ENCODE results near the gene TIPRL. TPM values are rescaled to one million over a fixed set of nuclear protein-coding genes. Genes with fewer than 3 reads are reported as not detected.

The TIPRL gene
- total and polyA plus RNA-seq, 2 of the 8 experiments (the other 6 are each of a cell fraction or from before 2014, with no cell fraction given) = 8.1 to 27.4 TPM

- no peak overlapping the region for H3K56ac ChIP-seq (replicated peaks; ENCODE audit: insufficient read length, low read depth, low read length)
- no peak overlapping the region for H3K27ac ChIP-seq (ENCODE audit: low read depth, low read length)
- H3K36me3 ChIP-seq (ENCODE audit: control insufficient read depth in 2 of 4, insufficient read depth in 4 of 4, low read length in 3 of 4) = no peaks in the 10 kb centered on the region
- no peak overlapping the region for H3K14ac ChIP-seq (ENCODE audit: insufficient read length)
- H4K8ac ChIP-seq (ENCODE audit: extremely low read depth, insufficient read depth, low read length) = no peak overlapping the region
- no peak overlapping the region for H3K4me2 ChIP-seq (ENCODE audit: insufficient read depth in 1 of 2, low read depth in 2 of 2, low read length in 2 of 2)
- H3K23me2 ChIP-seq (ENCODE audit: low read depth, low read length) = peaks cover 15% of the 10 kb centered on the region
- TF ChIP-seq TAF7 (optimal IDR thresholded peaks at IDR 0.05; ENCODE audit: borderline replicate concordance, low read depth, low read length) (no peak), KDM1A (IDR thresholded peaks at IDR 0.05; ENCODE audit: borderline replicate concordance, low read length) (no peak)
- peaks cover 0 to 14% (median 10%) of the 10 kb centered on the region in 4 experiments; a peak in 5 of 7 replicates for H3K27me3 ChIP-seq (replicated peaks in 1 of 4; ENCODE audit: control insufficient read depth in 3 of 4, extremely low read depth in 1 of 4, insufficient read depth in 3 of 4, low read length in 3 of 4)
- H4K20me1 ChIP-seq (replicated peaks in 1 of 2; ENCODE audit: control insufficient read depth in 1 of 2, insufficient read depth in 2 of 2, low read length in 2 of 2) = peaks cover 0 to 8% of the 10 kb centered on the region in 2 experiments
- ChIA-PET POLR2A (ENCODE audit: partially characterized antibody) (no interaction called here), CTCF (ENCODE audit: partially characterized antibody) (interaction anchor here (1.1 to 1.2 kb wide), 2 partner anchors 33 to 55 kb away, joined by 3 to 5 read pairs; no protein-coding TSS in a partner anchor)
- no peak overlapping the region for H3K23ac ChIP-seq (ENCODE audit: insufficient read length)
- no peak for FAIRE-seq
- peaks cover 0 to 4% of the 10 kb centered on the region in 2 experiments; a peak in 1 of 4 replicates for H3K79me2 ChIP-seq (ENCODE audit: control insufficient read depth in 1 of 2, insufficient read depth in 2 of 2, low read length in 2 of 2)
- no peak overlapping the region for H2BK20ac ChIP-seq (ENCODE audit: low read length)
- H2BK12ac ChIP-seq (ENCODE audit: low read depth, low read length) = no peak overlapping the region
- no peaks in the 10 kb centered on the region for H3K79me1 ChIP-seq (ENCODE audit: low read depth, low read length)
- H2BK120ac ChIP-seq (replicated peaks; ENCODE audit: low read depth, low read length) = no peak overlapping the region
- no peak overlapping the region for H2BK15ac ChIP-seq (ENCODE audit: low read length)
- H3K9ac ChIP-seq (replicated peaks in 1 of 4; ENCODE audit: extremely low read depth in 1 of 4, low read depth in 3 of 4, low read length in 3 of 4) = no peak overlapping the region
- H2AFZ ChIP-seq (ENCODE audit: low read length) = no peak overlapping the region
- no peak overlapping the region for H2AK5ac ChIP-seq (ENCODE audit: low read depth, low read length)
- H3K4me3 ChIP-seq (ENCODE audit: extremely low read depth in 1 of 4, insufficient read depth in 2 of 4, low read depth in 3 of 4, low read length in 4 of 4) = no peak overlapping the region
- H4K5ac ChIP-seq (ENCODE audit: insufficient read length, low read depth, low read length) = no peak overlapping the region
- no peak overlapping the region for H3K18ac ChIP-seq (ENCODE audit: extremely low read depth, low read length)
- no peak overlapping the region for H4K91ac ChIP-seq (replicated peaks; ENCODE audit: insufficient read length, low read length)
- H2BK5ac ChIP-seq (ENCODE audit: low read depth, low read length) = no peak overlapping the region
- no peak overlapping the region for H3K4ac ChIP-seq (replicated peaks; ENCODE audit: insufficient read length, low read depth, low read length)
- no peak for DNase-seq (ENCODE audit: low read depth in 1 of 2, low spot score in 2 of 2)
- H3K9me3 ChIP-seq (ENCODE audit: insufficient read depth in 2 of 2, low read depth in 1 of 2, low read length in 1 of 2) = no peaks in the 10 kb centered on the region
- peaks cover 3 to 10% (median 6%) of the 10 kb centered on the region in 4 experiments; a peak in 5 of 7 replicates for H3K4me1 ChIP-seq (replicated peaks in 1 of 4; ENCODE audit: control insufficient read depth in 3 of 4, insufficient read depth in 4 of 4, low read length in 3 of 4)
Observed at GRCh38 chr1:168139070-168139469, 39.7 kb upstream of the TIPRL start.
